ENCODE results near the gene HES6.

DNA sequence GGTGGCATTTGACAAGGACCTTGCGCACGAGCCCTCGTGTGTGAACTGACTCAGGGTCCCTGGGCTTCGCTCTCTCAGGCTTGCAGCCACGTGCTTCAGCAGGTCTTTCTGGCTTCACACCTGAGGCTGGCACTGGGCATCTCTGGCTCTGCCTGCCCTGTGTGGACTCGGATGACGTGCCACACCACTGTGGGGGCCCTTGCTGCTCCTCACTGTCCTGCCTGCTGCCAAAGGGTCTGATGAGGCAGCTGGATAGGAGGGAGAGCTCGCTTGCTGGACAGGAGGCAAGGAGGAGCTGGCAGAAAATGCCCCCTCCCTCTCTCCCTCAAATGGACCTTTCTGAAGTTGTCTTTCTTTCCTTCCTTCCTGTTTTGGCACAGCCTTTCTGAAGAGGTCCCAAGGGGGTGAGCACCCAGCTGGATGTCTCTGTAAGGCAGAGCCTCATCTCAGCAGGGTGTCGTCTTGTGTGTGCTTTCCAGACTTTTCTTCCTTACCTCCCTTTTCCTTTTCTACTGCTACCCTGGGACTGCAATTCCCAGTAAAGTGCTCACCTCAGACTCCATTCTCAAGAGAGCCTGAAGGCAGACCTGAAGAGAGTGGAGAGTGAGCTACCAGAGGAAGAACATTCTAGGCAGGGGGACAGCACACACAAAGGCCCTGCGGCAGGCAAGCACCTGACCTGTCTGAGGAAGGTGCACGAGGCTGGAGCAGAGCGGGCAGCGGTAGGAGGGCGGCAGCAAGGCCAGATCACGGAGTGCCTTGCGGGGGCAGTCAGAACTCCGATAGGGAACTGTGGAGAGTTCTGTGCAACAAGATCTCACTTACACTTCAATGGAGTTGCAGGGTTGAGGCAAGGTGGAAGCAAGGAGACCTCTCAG lies 43.3 kb upstream of the HES6 start:
- TF ChIP-seq, protein P1, sequence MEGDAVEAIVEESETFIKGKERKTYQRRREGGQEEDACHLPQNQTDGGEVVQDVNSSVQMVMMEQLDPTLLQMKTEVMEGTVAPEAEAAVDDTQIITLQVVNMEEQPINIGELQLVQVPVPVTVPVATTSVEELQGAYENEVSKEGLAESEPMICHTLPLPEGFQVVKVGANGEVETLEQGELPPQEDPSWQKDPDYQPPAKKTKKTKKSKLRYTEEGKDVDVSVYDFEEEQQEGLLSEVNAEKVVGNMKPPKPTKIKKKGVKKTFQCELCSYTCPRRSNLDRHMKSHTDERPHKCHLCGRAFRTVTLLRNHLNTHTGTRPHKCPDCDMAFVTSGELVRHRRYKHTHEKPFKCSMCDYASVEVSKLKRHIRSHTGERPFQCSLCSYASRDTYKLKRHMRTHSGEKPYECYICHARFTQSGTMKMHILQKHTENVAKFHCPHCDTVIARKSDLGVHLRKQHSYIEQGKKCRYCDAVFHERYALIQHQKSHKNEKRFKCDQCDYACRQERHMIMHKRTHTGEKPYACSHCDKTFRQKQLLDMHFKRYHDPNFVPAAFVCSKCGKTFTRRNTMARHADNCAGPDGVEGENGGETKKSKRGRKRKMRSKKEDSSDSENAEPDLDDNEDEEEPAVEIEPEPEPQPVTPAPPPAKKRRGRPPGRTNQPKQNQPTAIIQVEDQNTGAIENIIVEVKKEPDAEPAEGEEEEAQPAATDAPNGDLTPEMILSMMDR (IDR thresholded peaks at IDR 0.05), result no peak
- TF ChIP-seq POLR2A (IDR thresholded peaks at IDR 0.05), result no peak
